Right hindlimb (tissue), 1 donor: ENCODE data around the gene DSC1.
"Not testable (repeated sequence)": the region's sequence is repeated elsewhere in the genome, so short reads cannot be mapped to it uniquely, and the experiment has no call there.

ENCODE experiments used
- DNase-seq: peaks from one replicate; pipeline ENCODE4 v3.0.0-alpha.2; 2018

The DSC1 gene

GRCh38 chr18:31171144-31171839, 8.6 kb upstream of the DSC1 start:
- DNase-seq = no peak

DNA sequence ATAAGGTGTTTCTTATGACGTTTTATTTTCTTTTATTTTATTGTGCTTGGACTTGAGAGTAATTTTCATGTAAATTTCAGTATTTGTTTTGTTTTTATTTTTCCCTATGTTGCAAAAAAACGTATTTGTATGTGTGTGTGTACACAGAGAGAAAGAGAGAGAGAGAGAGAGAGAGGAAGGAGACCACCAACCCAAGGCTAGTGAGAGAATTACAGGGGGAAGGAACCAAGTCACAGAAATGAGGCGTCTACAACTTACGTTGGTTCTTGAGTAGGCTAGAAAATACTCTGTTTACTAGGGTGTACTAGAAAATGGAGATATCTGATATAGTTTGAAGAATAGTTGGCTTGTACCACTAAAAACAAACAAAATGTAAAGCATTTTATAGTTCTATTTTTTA, 7.7 kb upstream of the DSC1 start:
- no peak for DNase-seq

DNA sequence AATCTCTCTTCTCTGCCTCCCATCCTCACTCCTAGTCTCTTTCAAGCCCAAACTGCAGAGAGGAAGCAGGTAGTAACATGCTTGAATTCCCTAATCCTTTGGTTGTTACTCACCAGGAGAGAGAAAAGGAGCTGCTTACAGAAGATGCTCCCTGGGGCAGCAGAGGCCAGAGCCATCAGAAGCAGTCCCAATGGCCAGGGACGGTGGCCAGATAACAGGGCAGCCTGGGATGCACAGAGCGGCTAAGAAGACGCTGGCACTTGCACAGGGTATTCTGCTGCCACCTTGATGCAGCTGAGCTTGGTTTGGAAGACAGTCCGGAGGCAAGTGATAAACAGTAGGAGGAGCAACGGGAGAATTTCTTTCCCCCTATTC, 250 bp downstream of the DSC1 start:
- no peak for DNase-seq

DNA sequence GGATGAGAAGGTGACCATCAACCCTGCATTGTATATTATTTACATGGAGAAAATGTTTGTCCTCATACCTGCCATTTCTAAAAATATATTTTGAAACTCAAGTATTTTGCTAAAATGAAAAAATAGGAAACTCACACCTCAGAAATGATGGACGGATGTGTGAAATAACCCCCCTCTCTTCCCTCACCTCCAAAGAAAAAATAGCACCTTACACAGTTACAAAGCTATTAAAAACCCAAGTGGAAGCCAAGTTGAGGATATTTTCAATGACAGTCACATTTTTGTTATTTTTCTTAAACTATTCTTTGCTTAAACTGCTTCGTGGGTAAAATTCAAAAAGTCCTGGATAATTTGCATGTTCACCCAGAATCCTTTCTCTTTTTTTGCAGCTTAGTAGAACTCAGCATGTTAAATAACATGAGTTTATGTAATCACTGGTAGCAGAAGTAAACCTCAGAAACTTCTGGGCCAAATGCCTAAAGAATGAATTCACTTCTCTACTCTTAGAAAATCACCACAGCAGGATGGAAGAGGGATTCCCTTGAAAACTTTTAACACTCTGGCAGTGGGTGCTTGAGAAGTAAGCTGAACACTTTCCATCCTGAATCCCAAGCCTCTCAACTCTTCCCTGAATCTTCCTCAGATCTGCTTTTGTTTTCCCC, 768 bp downstream of the DSC1 start:
- DNase-seq = no peak

- no peak for DNase-seq
These were observed 5.6 kb downstream of the DSC1 start for GRCh38 chr18:31156821-31157763.

DNA sequence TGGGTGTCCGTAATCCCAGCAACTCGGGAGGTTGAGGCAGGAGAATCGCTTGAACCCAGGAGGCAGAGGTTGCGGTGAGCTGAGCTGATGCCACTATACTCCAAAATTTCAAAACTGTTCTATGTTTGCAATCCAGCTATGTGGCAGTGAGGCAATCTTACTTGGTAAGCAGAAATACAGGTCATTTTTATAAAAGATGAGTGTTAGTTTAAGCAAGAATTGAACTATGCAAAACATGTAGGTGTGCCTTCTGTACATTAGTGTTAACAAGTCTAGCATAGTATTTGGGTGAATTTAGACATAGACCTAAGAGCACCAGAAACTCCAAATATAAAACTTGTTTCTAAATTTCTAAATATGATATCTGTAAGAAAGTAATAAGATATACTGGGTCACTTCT, 7.2 kb downstream of the DSC1 start:
- no peak for DNase-seq

DNA sequence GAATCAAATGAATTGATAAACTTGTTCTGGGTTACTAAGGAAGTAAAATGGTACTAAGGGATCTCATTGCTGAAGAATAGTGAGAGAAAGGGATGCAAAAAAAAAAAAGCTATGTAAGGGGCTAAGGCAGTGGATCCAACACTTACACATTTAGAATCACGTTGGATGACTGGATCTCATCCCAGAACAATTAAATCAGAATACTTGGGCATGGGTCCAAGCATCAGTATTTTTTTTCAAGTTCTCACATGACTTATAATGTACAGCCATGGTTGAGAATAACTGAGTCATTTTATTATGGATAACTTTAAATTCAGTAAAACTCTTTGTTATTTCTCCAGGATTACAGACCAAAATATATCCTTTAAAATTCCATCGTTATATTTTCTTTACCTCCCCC, 8.5 kb downstream of the DSC1 start:
- no peak for DNase-seq

DNA sequence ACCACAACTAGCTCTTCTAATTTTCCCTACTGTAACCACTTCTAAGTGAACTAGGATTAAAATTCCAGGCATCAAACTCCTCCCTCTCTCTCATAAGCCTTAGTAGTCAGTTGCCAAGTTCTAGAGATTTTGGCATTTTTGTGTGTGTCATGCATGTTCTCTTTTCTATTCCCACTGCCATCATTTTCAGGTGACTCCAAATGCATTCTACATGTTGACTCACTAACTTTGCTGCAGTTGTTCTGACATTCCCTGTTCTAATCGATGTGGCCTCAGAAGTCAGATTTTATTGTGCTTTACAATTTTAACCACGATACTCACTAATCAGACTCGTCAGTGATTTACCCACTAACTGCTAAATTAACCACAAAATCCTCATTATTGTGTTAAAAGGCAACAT, 13.3 kb downstream of the DSC1 start:
- no peak for DNase-seq

DNA sequence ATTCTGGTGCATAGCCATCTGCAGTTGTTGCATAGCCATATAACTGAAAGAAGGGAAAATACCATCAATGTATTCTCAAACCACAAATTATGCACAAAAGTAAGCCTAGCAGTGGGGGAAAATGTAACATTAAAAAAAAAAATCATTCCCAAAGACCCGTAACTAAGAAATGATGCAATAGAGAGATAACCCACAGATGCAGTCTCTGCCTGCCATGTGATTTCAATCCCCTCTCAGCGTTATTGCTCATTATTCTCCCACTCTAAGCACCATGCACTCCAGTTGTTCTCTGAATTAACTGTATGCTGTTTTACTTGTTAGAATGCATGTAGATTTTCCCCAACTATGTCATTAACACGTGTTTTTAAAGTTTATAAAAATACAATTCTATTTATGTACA, 14.1 kb downstream of the DSC1 start:
- DNase-seq = no peak

DNA sequence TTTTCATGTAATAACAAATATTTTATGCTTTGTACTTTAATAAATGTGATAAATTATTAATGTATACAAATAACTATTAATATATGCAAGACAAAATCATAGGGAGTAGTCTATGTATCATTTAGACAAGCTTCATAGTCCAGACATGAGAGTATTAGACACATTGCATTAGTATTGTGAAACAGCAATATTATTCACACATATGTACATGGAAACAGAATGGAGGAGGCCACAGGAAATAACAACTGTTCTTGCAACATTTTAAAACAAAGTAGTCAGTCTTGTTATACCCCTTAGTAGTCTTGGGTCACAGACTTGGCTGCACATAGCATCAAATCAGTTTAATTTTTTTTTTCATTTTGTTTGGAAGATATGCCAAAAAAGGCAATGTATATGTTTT, 15.8 kb downstream of the DSC1 start:
- no peak for DNase-seq

- no peak for DNase-seq
These were observed 19.6 kb downstream of the DSC1 start for GRCh38 chr18:31143025-31143424.

- DNase-seq = no peak
These were observed 23.9 kb downstream of the DSC1 start for GRCh38 chr18:31138709-31139108.

DNA sequence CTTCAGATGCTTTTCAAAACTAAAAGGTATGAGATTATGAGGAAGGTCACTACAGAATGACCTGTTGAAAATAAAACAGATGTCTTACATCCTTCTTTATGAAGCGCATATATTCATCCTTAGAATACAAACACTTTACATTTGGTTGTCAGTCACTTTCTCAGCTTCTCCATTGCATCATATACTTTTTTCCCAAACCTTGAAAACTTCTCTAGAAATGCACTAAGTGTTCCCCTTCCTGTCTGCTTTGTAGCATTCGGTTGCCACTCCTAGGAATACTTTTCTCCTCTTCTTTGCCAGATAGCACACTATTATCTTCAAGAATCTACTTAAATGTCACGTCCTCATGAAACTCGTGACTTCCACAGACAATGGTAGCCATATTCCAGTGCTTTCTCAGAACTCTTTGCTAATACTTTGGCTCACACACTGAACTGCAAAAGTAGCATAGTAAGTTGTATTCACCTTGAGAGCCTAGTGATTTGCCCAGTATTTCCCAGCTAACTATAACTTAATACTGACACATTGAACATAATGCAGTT, 27.6 kb downstream of the DSC1 start:
- DNase-seq = no peak

GRCh38 chr18:31129398-31130115, 33.1 kb downstream of the DSC1 start:
- no peak for DNase-seq

- no peak for DNase-seq
These were observed 36.8 kb downstream of the DSC1 start for GRCh38 chr18:31125878-31126277.

DNA sequence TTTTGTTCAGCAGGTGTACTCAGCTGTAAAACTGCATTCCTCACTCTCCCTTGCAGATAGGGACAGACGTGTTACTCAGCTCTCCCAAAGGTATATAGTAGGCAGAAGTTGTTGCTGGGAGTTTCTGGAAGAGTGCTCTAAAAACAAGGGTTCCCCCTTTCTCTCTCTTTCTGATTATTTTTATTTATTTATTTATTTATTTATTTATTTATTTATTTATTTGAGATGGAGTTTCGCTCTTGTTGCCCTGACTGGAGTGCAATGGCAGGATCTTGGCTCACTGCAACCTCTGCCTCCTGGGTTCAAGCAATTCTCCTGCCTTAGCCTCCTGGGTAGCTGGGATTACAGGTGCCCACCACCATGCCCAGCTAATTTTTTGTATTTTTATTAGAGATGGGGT, 39.5 kb downstream of the DSC1 start:
- not testable (repeated sequence) for DNase-seq

DNA sequence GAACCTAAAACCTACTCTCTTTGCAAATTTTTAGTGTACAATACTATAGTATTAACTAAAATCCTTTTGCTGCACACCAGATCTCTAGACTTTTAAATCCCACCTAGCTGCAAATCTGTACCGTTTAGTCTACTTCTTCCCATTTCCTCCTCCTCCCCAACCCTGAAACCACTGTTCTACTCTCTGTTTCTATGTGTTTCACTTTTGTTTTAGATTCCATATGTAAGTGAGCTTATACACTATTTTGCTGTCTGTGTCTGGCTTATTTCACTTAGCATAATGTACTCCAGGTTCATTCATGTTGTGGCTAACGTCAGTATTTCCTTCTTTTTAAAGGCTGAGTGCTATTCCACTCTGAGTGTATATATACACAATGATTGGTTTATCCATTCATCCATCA, 42.1 kb downstream of the DSC1 start:
- no peak for DNase-seq

GRCh38 chr18:31116853-31117595, 45.6 kb downstream of the DSC1 start:
- no peak for DNase-seq

DNA sequence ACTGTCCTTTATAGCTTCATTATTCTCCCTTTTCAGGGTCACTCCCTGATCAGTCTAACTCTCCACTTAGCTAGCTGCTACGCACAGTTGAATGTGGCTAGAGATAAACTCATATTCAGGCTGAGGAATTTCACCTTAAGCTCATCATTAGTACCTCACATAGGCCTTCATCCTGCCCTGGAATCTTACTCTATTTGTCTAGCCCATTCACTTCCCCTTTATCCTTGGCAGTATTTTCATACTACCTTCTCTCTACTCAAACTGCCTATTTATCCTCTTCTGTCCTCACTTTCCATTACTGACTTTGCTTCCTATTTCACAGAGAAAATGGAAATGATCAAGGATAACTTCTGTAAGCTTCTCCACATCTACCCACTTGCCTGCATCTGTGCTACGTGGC, 49.9 kb downstream of the DSC1 start:
- no peak for DNase-seq

GRCh38 chr18:31105733-31106132, 56.9 kb downstream of the DSC1 start:
- DNase-seq = no peak

- DNase-seq = no peak
These were observed 58.2 kb downstream of the DSC1 start for GRCh38 chr18:31104444-31104843.

DNA sequence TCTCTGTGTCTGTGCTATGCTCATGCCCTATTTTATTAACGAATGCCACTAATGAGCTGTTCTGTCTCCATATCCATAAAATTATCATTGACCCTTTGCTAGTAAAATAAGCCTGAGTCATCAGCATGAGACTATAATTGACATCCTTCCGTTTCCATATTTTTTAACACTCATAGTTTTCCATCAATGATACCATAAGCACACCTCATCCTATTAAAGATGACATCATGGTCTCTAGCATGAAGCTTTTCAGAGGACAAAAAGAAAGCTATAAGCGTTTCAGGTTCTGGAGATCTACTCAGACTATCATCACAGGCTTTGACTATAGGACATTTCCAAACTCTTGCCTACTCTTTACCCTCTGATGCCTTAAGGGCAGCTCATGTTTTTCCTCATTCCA, 59.2 kb downstream of the DSC1 start:
- DNase-seq = no peak
